SK-N-SH (cell line): ENCODE results near the gene PRICKLE2.

Experiments used
- MAX ChIP-seq: IDR thresholded peaks from 2 replicates; pipeline ENCODE4 v1.4.0; 2012; ENCODE audit warnings: low read depth
- ZBTB33 ChIP-seq: IDR thresholded peaks from 2 replicates; pipeline ENCODE4 v1.4.0; 2012; ENCODE audit warnings: low read depth, borderline replicate concordance
- TF ChIP-seq, protein P1 (sequence below): fragments of 200-600 bp; sonication (generic); IDR thresholded peaks from 2 replicates; pipeline ENCODE4 v1.6.1; 2017; ENCODE audit warnings: antibody characterized with exemption, mild to moderate bottlenecking, moderate library complexity

- TF ChIP-seq MAX, result no peak
- TF ChIP-seq, protein P1, sequence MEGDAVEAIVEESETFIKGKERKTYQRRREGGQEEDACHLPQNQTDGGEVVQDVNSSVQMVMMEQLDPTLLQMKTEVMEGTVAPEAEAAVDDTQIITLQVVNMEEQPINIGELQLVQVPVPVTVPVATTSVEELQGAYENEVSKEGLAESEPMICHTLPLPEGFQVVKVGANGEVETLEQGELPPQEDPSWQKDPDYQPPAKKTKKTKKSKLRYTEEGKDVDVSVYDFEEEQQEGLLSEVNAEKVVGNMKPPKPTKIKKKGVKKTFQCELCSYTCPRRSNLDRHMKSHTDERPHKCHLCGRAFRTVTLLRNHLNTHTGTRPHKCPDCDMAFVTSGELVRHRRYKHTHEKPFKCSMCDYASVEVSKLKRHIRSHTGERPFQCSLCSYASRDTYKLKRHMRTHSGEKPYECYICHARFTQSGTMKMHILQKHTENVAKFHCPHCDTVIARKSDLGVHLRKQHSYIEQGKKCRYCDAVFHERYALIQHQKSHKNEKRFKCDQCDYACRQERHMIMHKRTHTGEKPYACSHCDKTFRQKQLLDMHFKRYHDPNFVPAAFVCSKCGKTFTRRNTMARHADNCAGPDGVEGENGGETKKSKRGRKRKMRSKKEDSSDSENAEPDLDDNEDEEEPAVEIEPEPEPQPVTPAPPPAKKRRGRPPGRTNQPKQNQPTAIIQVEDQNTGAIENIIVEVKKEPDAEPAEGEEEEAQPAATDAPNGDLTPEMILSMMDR, result no peak
- TF ChIP-seq ZBTB33, result no peak
Measured at GRCh38 chr3:64164349-64164748, 60.9 kb downstream of the PRICKLE2 start.
